Measurements from ENCODE around the gene RASGEF1C.

DNA sequence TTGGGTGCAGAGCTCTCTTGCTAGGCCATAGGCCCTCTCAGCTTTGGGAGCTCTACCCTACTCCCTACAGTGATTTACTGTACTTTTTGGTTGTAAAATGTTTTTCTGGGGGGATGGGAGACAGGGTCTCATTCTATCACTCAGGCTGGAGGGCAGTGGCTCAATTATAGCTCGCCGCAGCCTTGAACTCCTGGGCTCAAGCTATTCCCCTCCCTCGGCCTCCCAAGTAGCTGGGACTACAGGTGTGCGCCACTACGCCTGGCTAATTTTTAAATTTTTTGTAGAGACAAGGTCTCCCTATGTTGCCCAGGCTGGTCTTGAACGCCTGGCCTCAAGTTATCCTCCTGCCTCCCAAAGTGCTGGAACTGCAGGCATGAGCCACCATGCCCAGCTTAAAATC, 115.8 kb downstream of the RASGEF1C start:
- TF ChIP-seq, protein P1, sequence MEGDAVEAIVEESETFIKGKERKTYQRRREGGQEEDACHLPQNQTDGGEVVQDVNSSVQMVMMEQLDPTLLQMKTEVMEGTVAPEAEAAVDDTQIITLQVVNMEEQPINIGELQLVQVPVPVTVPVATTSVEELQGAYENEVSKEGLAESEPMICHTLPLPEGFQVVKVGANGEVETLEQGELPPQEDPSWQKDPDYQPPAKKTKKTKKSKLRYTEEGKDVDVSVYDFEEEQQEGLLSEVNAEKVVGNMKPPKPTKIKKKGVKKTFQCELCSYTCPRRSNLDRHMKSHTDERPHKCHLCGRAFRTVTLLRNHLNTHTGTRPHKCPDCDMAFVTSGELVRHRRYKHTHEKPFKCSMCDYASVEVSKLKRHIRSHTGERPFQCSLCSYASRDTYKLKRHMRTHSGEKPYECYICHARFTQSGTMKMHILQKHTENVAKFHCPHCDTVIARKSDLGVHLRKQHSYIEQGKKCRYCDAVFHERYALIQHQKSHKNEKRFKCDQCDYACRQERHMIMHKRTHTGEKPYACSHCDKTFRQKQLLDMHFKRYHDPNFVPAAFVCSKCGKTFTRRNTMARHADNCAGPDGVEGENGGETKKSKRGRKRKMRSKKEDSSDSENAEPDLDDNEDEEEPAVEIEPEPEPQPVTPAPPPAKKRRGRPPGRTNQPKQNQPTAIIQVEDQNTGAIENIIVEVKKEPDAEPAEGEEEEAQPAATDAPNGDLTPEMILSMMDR (IDR thresholded peaks at IDR 0.05), result no peak
- no peak for TF ChIP-seq POLR2A (IDR thresholded peaks at IDR 0.05)
